Liver (tissue), 9 donors: ENCODE measurements around the gene PLD3. TPM values are rescaled to one million over a fixed set of nuclear protein-coding genes. Genes with fewer than 3 reads are reported as not detected.

Experiments used
- DNase-seq: peaks from one replicate; pipeline ENCODE4 v3.0.0-alpha.2; 2017; ENCODE audit warnings: low spot score
- H3K27ac ChIP-seq, 2 donors: one replicate each; pipeline ENCODE4 v1.7.0; 2013; ENCODE audit warnings: inconsistent platforms in 2 of 2, low read length in 2 of 2, control low read depth in 1 of 2, low read depth in 1 of 2, mild to moderate bottlenecking in 1 of 2
- H3K27me3 ChIP-seq, 4 donors: one replicate each; pipeline versions ENCODE4 v1.6.1 to v1.7.0; 2013; ENCODE audit warnings: low read length in 3 of 4, inconsistent platforms in 1 of 4, mild to moderate bottlenecking in 1 of 4, moderate library complexity in 1 of 4; ENCODE audit not compliant: control insufficient read depth in 4 of 4, insufficient read depth in 4 of 4
- H3K36me3 ChIP-seq, 4 donors: one replicate each; pipeline versions ENCODE4 v1.6.1 to v1.7.0; 2013; ENCODE audit warnings: low read length in 3 of 4, mild to moderate bottlenecking in 3 of 4, low read depth in 1 of 4, moderate library complexity in 1 of 4; ENCODE audit not compliant: control insufficient read depth in 4 of 4, insufficient read depth in 3 of 4
- H3K4me1 ChIP-seq, 4 donors: one replicate each; pipeline versions ENCODE4 v1.6.1 to v1.7.0; 2013; ENCODE audit warnings: low read length in 3 of 4, mild to moderate bottlenecking in 3 of 4, moderate library complexity in 1 of 4; ENCODE audit not compliant: control insufficient read depth in 4 of 4, insufficient read depth in 4 of 4
- H3K4me3 ChIP-seq, 3 donors: one replicate each; pipeline versions ENCODE4 v1.6.1 to v1.7.0; 2013; ENCODE audit warnings: low read length in 3 of 3, control low read depth in 1 of 3, low read depth in 1 of 3, mild to moderate bottlenecking in 1 of 3
- H3K9ac ChIP-seq, 2 donors: one replicate each; pipeline ENCODE4 v1.7.0; 2013; ENCODE audit warnings: low read length in 2 of 2, mild to moderate bottlenecking in 2 of 2, moderate library complexity in 2 of 2, control low read depth in 1 of 2, low read depth in 1 of 2
- H3K9me3 ChIP-seq, 4 donors: one replicate each; pipeline versions ENCODE4 v1.6.1 to v1.7.0; 2013; ENCODE audit warnings: low read length in 3 of 4; ENCODE audit not compliant: control insufficient read depth in 4 of 4
- CTCF ChIP-seq: fragments of 150-350 bp; IDR thresholded peaks from 2 replicates; pipeline ENCODE4 v1.5.1; 2017; ENCODE audit warnings: improper control_type of control experiment, low read depth, low read length; ENCODE audit not compliant: missing input control
- EGR1 ChIP-seq, 2 donors: IDR thresholded peaks; 2 replicates each; pipeline ENCODE4 v1.6.1; 2016 to 2018; ENCODE audit warnings: antibody characterized with exemption in 2 of 2, low read depth in 2 of 2
- FOXA1 ChIP-seq: IDR thresholded peaks from 2 replicates; pipeline ENCODE4 v1.6.1; 2016; ENCODE audit warnings: antibody characterized with exemption
- FOXA2 ChIP-seq: IDR thresholded peaks from 2 replicates; pipeline ENCODE4 v1.6.1; 2016; ENCODE audit warnings: antibody characterized with exemption
- GABPA ChIP-seq, 2 donors: IDR thresholded peaks in 1 of 2; conservative IDR thresholded peaks in 1 of 2; 2 replicates each; pipeline ENCODE4 v1.6.1; 2016; ENCODE audit warnings: antibody characterized with exemption in 2 of 2, mild to moderate bottlenecking in 1 of 2, moderate library complexity in 1 of 2
- HNF4A ChIP-seq, 2 donors: conservative IDR thresholded peaks; 2 replicates each; pipeline ENCODE4 v1.6.1; 2016; ENCODE audit warnings: antibody characterized with exemption in 2 of 2, mild to moderate bottlenecking in 2 of 2
- HNF4G ChIP-seq: IDR thresholded peaks from 2 replicates; pipeline ENCODE4 v1.6.1; 2016; ENCODE audit warnings: antibody characterized with exemption
- JUND ChIP-seq, 2 donors: IDR thresholded peaks; 2 replicates each; pipeline ENCODE4 v1.6.1; 2016; ENCODE audit warnings: antibody characterized with exemption in 2 of 2
- NR2F2 ChIP-seq: IDR thresholded peaks from 2 replicates; pipeline ENCODE4 v1.6.1; 2016; ENCODE audit warnings: antibody characterized with exemption
- RAD21 ChIP-seq, 2 donors: IDR thresholded peaks; 2 replicates each; pipeline ENCODE4 v1.6.1; 2016; ENCODE audit warnings: antibody characterized with exemption in 2 of 2, mild to moderate bottlenecking in 2 of 2
- REST ChIP-seq: IDR thresholded peaks from 2 replicates; pipeline ENCODE4 v1.6.1; 2016; ENCODE audit warnings: antibody characterized with exemption, mild to moderate bottlenecking
- RXRA ChIP-seq, 2 donors: IDR thresholded peaks; 2 replicates each; pipeline ENCODE4 v1.6.1; 2017 to 2018; ENCODE audit warnings: antibody characterized with exemption in 2 of 2, mild to moderate bottlenecking in 1 of 2
- SP1 ChIP-seq: IDR thresholded peaks from 2 replicates; pipeline ENCODE4 v1.6.1; 2018; ENCODE audit warnings: antibody characterized with exemption, mild to moderate bottlenecking
- TAF1 ChIP-seq: conservative IDR thresholded peaks from 2 replicates; pipeline ENCODE4 v1.6.1; 2016; ENCODE audit warnings: antibody characterized with exemption, mild to moderate bottlenecking
- YY1 ChIP-seq: IDR thresholded peaks from 2 replicates; pipeline ENCODE4 v1.6.1; 2016; ENCODE audit warnings: antibody characterized with exemption, mild to moderate bottlenecking
- WGBS: extraction: QIAGEN DNeasy Blood & Tissue Kit; methylation state at CpG from one replicate; pipeline ENCODE4 v1.1.7; 2013; 5-methylcytosine and 5-hydroxymethylcytosine counted together
- polyA plus RNA-seq, 2 donors: library from polyadenylated mRNA; stranded (reverse) in 1 of 2; unstranded in 1 of 2; fragments of 200-250 nt in 1 of 2; fragments of >200 nt in 1 of 2; fragmentation: Nextera tagmentation in 1 of 2; extraction: Ambion mirVana in 1 of 2; gene quantifications; one replicate each; pipeline versions ENCODE4 v1.2.1 to v1.2.3, GENCODE V29; 2013 to 2015
- total RNA-seq, 2 donors: library from RNA; depleted of rRNA; stranded (reverse); fragments of >200 nt; gene quantifications; one replicate each; pipeline ENCODE4 v1.2.3, GENCODE V29; 2014
- TF ChIP-seq, protein P1 (sequence below): IDR thresholded peaks from 2 replicates; pipeline ENCODE4 v1.6.1; 2016; ENCODE audit warnings: antibody characterized with exemption
- TF ChIP-seq, protein P2 (sequence below): IDR thresholded peaks from 2 replicates; pipeline ENCODE4 v1.6.1; 2016; ENCODE audit warnings: antibody characterized with exemption
- TF ChIP-seq, protein P3 (sequence below): IDR thresholded peaks from 2 replicates; pipeline ENCODE4 v1.6.1; 2016; ENCODE audit warnings: antibody characterized with exemption
- donor health status: healthy.
- donor health status: healthy.
- donor health status: healthy.
- donor health status: healthy.
- donor health status: healthy.

The PLD3 gene
- total and polyA plus RNA-seq, 4 donors, result 56.0 to 125 (median 105) TPM

GRCh38 chr19:40380199-40381037 is 31.9 kb downstream of the PLD3 start:
- H3K27me3 ChIP-seq, result no peaks in the 10 kb centered on the region
- H3K4me1 ChIP-seq, result no peaks in the 10 kb centered on the region
- DNase-seq, result no peak
- no peaks in the 10 kb centered on the region for H3K9me3 ChIP-seq
- no peak overlapping the region for H3K9ac ChIP-seq
- H3K4me3 ChIP-seq, result no peak overlapping the region
- TF ChIP-seq FOXA1 (no peak), RXRA (IDR thresholded peaks at IDR 0.05) (no peak), REST (no peak), FOXA2 (no peak), RAD21 (IDR thresholded peaks at IDR 0.05) (no peak), HNF4G (no peak), SP1 (no peak), CTCF (no peak), HNF4A (conservative IDR thresholded peaks at IDR 0.05) (no peak), NR2F2 (no peak), YY1 (no peak), GABPA (IDR thresholded peaks at IDR 0.05 in 1 of 2, conservative IDR thresholded peaks at IDR 0.05 in 1 of 2) (no peak), TAF1 (no peak), EGR1 (IDR thresholded peaks at IDR 0.05; ENCODE audit: low read depth in 2 of 2) (no peak), JUND (IDR thresholded peaks at IDR 0.05) (no peak)
- TF ChIP-seq, protein P1, sequence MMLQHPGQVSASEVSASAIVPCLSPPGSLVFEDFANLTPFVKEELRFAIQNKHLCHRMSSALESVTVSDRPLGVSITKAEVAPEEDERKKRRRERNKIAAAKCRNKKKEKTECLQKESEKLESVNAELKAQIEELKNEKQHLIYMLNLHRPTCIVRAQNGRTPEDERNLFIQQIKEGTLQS, result no peak
- TF ChIP-seq, protein P2, sequence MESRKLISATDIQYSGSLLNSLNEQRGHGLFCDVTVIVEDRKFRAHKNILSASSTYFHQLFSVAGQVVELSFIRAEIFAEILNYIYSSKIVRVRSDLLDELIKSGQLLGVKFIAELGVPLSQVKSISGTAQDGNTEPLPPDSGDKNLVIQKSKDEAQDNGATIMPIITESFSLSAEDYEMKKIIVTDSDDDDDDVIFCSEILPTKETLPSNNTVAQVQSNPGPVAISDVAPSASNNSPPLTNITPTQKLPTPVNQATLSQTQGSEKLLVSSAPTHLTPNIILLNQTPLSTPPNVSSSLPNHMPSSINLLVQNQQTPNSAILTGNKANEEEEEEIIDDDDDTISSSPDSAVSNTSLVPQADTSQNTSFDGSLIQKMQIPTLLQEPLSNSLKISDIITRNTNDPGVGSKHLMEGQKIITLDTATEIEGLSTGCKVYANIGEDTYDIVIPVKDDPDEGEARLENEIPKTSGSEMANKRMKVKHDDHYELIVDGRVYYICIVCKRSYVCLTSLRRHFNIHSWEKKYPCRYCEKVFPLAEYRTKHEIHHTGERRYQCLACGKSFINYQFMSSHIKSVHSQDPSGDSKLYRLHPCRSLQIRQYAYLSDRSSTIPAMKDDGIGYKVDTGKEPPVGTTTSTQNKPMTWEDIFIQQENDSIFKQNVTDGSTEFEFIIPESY, result no peak
- TF ChIP-seq, protein P3, sequence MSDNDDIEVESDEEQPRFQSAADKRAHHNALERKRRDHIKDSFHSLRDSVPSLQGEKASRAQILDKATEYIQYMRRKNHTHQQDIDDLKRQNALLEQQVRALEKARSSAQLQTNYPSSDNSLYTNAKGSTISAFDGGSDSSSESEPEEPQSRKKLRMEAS, result no peak
- H3K36me3 ChIP-seq, result peaks cover 0 to 26% (median 7%) of the 10 kb centered on the region in 4 donors
- H3K27ac ChIP-seq, result no peak overlapping the region
- 90% methylated on average over 37 of the region's 37 CpGs for WGBS
